GM18873 (cell line): Measurements from ENCODE around the gene PGC.
"Not testable (repeated sequence)": the region's sequence is repeated elsewhere in the genome, so short reads cannot be mapped to it uniquely, and the experiment has no call there.

Experiments used
- ATAC-seq: cut with Tn5 transposase; IDR thresholded peaks from one replicate; pipeline ENCODE4 v1.9.1; 2021; ENCODE audit warnings: mild to moderate bottlenecking, moderate library complexity, moderate number of reproducible peaks; ENCODE audit not compliant: unreplicated experiment, low FRiP score

The PGC gene

DNA sequence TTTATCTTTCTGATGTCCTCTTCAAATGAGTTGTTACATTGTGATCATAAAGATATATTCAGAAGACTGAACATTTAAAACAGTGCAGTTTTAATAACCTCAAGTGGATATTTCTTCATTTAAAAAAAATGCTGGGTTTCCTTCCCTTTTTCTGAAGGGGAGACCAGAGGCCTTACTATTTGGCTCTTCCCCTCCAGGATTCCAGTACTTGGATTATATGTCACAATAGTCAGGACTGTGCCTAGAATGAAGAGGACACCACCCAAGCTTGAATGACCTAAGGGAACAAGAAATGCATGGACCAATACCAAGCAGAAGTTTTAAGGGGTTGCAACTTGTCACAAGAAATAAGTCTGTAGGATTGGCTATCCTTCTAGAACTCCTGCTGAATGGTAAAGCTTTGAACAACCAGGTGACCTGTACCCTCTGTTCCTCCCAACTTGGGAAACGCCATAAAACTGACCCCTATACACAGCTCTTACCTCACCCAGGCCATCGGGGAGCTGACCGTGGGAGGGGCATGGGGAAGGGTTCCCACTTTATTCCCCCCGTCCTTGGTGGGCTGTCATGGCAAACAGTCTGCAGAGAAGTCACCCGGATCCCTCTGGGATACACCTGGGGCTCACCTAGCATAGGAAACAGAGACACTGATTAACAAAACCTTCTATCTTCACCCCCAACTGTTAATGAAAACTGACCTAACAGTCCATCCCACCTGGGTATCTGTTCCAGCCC is 30.5 kb upstream of the PGC start:
- ATAC-seq: no peak

DNA sequence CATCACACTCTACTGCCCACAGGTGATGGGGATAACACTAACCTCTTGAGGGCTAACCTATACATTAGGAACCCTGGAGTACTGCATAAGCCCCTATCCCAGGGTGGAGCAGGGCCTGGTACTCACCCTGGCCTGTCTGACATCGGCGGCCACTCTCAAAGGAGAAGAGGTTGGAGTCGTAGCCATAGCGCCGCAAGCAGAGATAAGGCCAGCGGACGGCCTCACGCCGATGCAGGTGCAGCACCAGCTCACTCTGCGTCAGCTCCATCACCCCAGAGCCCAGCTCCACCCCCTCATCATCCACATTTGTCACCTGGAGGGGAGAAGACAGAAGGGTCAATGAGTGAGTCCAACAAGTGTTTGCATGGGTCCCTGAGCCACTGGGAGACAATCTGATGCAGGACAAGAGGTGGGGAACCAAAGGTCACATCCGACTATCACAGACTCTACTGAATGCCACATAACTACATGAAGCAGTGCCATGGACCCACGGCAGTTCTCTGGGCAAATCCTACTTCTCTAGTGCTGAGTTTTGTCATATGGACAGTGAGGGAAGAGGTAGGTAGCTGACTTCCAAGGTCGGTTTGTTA is 28.2 kb upstream of the PGC start:
- no peak for ATAC-seq

- no peak for ATAC-seq
Observed at GRCh38 chr6:41774841-41775240, 27.6 kb upstream of the PGC start.

DNA sequence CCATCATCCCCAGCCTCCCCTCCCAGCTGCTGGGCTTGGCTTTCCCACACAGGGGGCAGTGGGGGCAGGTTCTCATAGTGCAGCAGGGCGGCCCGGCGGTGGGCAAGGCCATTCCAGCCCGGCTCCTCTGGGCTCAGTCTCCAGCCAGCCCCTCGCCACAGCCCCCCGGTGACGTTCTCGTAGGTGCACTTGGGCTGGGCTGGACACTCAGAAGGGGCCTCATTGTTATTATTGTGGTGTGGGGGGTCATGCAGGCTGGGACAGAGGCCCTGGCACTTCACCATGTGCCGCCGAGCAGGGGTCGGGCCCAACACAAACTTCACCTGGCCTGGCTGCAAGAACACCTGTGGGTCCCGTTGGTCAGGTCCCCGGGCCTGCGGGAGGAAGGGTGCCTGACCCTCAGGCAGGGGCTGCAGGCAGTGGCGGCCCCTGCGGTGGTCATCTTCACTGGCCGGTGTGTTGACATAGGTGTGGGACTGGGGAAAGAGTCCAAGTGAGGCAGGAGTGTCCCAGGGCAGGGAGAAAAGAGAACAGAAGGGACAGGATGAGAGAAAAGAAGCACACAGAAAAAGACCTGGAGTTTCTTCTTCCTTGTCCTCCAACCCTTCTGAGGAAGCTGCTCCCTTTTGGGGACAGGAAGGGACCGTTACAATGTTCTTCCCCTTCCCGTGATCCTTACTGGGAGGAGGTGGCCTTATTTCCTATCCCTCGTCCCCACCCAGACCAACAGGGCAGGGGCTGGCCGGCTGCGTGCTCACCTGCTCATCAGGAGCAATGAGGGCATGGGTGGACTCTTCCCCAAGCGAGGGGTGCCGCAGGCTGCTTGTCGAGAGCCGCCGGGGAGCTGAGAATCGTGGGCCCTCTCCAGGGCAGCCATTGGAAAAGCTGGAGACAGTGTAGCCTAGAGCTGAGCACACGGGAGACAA is 24.1 kb upstream of the PGC start:
- no peak for ATAC-seq

DNA sequence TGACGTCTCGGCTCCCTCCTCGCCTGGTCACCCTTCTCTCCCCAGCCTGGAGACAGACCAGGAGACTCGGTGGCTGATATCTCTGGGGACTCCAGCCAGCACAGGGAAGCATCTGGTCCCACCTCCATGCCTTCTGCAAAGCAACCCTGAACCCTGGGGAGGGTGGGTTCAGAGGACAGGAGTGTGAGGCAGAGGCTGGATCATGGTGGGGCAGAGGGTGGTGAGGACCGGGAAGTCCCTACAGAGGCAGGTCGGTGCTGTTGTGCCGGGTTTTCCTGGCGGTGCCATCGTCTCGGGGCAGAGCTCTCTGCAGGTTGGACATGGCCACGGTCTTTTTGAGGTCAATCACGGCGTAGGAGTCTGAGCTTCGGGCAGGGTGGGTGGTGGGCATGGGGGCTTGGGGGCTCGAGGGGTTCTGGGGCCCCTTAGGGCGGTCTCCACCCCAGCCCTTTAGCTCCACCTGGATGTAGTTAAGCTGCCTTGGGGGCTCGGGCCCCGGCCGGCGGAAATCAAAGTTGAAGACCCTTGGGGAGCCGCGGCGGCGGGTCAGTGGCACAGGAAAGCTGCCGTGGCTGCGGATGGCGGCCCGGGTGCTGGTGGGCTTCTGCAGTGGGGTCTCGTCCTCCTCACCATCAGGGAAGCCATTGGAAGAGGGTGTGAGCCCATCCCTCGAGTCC is 23.3 kb upstream of the PGC start:
- no peak for ATAC-seq

- ATAC-seq: no peak
Observed at GRCh38 chr6:41769376-41769775, 22.2 kb upstream of the PGC start.

GRCh38 chr6:41768545-41769308 is 21.5 kb upstream of the PGC start:
- ATAC-seq: no peak

DNA sequence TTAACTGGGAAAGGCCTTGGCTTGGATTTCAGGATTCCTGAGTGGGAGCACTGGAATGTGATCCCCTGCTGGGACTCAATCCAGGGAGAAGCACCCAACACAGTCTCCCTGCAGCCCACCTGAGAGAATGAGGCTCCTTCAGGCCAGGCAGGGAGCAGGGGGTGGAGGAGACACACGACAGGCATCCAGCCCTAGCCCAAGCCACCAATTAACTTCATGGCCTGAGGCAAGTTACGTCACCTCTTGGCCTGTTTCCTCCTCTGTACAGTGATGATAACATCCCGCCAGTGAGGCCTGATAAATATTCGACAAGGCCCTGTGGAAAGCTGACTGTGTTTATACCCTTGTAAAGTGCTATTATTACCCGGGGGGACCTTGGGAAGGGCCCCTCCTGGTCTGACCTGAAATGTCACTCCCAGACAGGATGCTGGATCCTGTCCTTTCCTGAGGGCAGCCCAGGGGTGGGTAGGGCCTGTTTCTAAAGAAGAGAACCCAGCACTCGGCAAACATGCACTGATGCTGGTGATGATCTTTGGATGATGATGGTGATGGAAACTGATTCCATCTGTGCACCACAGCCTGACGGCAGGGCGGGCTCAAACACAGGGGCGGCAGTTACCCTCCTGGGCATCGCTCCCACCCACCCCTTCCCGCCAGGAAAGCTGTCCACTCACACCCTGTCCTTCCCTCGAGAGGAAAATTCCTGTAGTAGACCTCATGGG is 20.1 kb upstream of the PGC start:
- ATAC-seq: no peak

DNA sequence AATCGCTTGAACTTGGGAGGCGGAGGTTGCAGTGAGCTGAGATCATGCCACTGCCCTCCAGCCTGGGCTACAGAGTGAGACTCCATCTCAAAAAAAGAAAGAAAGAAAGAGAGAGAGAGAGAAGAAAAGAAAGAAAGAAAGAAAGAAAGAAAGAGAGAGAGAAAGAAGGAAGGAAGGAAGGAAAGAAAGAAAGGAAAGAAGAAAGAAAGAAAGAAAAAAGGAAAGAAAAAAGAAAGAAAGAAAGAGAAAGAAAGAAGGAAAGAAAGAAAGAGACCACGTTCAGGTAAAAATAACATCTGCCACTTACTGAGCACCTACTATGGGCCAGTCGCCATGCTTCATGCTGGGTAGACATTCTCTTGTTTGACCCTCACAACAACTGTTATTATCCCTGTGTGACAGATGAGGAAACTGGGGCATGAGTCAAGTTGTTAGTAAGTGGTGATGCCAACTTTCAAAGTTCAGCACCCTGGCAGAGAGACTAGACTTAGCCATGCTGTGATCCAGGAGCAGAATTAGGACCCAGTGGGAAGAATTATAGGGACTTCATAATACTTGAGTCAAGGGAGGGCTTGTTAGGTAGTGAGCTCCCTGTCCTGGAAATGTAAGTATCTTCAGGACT is 19.0 kb upstream of the PGC start:
- ATAC-seq: not testable (repeated sequence)

DNA sequence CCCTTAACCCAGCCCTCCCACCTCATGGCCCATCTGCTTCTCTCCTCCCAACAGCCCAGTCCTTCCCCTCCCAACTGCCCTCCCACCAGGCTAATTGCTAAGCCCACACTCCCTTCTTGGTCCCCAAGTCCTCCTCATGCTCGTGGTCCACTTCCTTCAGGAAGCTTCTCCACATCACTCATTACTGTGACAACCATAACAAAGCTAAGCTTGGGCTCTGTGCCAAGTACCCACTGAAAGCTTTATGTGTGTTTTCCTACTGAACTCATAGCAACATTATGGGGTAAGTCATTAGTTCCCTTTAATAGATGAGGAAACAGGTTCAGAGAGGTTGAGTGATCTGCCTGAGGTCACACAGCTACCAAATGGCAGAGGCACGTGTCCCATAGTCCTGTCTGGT is 16.3 kb upstream of the PGC start:
- no peak for ATAC-seq

- no peak for ATAC-seq
Observed at GRCh38 chr6:41759905-41760579, 12.8 kb upstream of the PGC start.

- ATAC-seq: no peak
Observed at GRCh38 chr6:41759106-41759904, 12.1 kb upstream of the PGC start.

GRCh38 chr6:41758641-41759035 is 11.4 kb upstream of the PGC start:
- no peak for ATAC-seq

- ATAC-seq: no peak
Observed at GRCh38 chr6:41757931-41758640, 10.9 kb upstream of the PGC start.

DNA sequence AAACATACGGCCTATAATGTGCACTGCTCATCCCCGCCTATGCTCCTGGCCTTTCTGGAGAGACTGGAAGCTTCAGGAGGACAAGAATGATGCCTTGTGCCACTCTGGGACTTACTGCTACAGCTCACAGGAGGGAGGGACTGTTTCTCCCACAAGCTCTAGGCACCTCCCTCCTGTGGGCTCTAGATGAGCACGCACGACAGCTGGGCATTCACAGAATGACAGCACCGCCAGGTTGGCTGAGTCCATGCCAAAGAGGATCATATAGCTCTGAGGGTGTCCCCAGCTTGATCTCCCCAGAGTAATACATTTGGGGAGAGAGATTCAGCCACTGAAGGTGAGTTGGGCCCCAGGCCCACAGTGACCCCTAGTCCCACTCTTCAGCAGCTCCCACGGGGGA is 10.1 kb upstream of the PGC start:
- no peak for ATAC-seq

- no peak for ATAC-seq
Observed at GRCh38 chr6:41756354-41756753, 9.2 kb upstream of the PGC start.

- ATAC-seq: no peak
Observed at GRCh38 chr6:41755895-41756294, 8.7 kb upstream of the PGC start.
